ENCODE results near the gene TCF12. TPM values are rescaled to one million over a fixed set of nuclear protein-coding genes. Genes with fewer than 3 reads are reported as not detected.
A peak's percentile ranks its signal among the peaks of the same experiment; 100 is the strongest.

TCF12 gene
- polyA plus RNA-seq, 3 donors from 2014 or later: 34.7 to 79.4 (median 57.6) TPM

DNA sequence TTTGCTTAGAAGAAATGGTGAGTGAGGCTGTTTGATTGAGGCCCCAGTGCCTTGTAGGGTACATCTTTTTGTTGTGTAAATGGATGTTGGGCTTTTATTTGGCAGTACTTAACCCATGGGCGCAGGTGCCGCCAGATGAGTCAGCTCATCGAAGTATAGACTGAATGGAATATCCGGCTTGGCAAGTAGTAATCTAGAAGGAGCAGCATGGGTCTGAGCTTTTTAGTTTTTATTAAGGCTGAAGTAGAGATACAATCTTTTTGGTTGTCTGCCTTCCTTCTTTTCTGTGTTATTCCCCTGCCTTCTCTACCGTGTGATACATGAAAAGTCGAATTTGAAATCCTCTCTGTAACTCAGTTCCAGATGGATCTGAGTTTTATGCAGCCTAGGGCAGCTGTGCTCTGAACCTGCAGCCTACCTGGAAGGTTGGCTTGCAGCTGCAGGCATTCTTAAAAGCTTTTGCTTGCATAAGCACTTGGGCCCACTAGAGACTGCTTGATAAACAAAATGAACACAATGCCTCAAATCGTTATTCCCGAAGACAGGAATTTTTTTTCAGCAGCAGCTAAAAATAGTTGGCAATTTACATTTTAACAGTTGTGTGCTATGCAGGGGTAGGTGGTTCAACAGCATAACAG, 280.3 kb downstream of the TCF12 start:
- no peak for DNase-seq
- Mint-ChIP-seq H3K9me3 (no peaks in the 10 kb centered on the region), H3K4me3 (no peak overlapping the region), H3K27ac (no peak overlapping the region), H3K27me3 (ENCODE audit: low read depth in 3 of 3) (peaks cover 0 to 3% (median 0%) of the 10 kb centered on the region in 3 donors), H3K4me1 (no peaks in the 10 kb centered on the region), H3K36me3 (peaks cover 2 to 12% (median 3%) of the 10 kb centered on the region in 3 donors)

- Mint-ChIP-seq H3K4me3 (no peak overlapping the region), H3K4me1 (peaks cover 0 to under 1% of the 10 kb centered on the region in 2 donors), H3K9me3 (no peaks in the 10 kb centered on the region), H3K36me3 (peaks cover 0 to 5% (median 3%) of the 10 kb centered on the region in 3 donors), H3K27ac (no peak overlapping the region), H3K27me3 (ENCODE audit: low read depth in 3 of 3) (peaks cover 0 to 3% (median 0%) of the 10 kb centered on the region in 3 donors)
- no peak for DNase-seq
Measured at GRCh38 chr15:57201578-57201977, 283.1 kb downstream of the TCF12 start.

GRCh38 chr15:57203906-57204305, 285.5 kb downstream of the TCF12 start:
- Mint-ChIP-seq H3K27ac (no peak overlapping the region), H3K27me3 (ENCODE audit: low read depth in 3 of 3) (peaks cover 0 to 4% (median 0%) of the 10 kb centered on the region in 3 donors), H3K36me3 (peaks cover 0 to under 1% (median 0%) of the 10 kb centered on the region in 3 donors), H3K4me1 (peaks cover 0 to 2% of the 10 kb centered on the region in 2 donors), H3K9me3 (no peaks in the 10 kb centered on the region), H3K4me3 (no peak overlapping the region)
- DNase-seq: no peak

- Mint-ChIP-seq H3K27ac (no peak overlapping the region), H3K4me1 (peaks cover 2 to 7% of the 10 kb centered on the region in 2 donors), H3K36me3 (no peaks in the 10 kb centered on the region), H3K27me3 (ENCODE audit: low read depth in 3 of 3) (peaks cover 0 to 4% (median 0%) of the 10 kb centered on the region in 3 donors), H3K4me3 (no peak overlapping the region), H3K9me3 (no peaks in the 10 kb centered on the region)
- DNase-seq: no peak
Measured at GRCh38 chr15:57205027-57205855, 286.8 kb downstream of the TCF12 start.

- no peaks in the 10 kb centered on the region for H3K9me3 Mint-ChIP-seq
- peaks cover 2 to 7% of the 10 kb centered on the region in 2 donors for H3K4me1 Mint-ChIP-seq
- DNase-seq: no peak
- no peaks in the 10 kb centered on the region for H3K36me3 Mint-ChIP-seq
- no peak overlapping the region for H3K27ac Mint-ChIP-seq
- H3K27me3 Mint-ChIP-seq (ENCODE audit: low read depth in 3 of 3): peaks cover 0 to 4% (median 0%) of the 10 kb centered on the region in 3 donors
- H3K4me3 Mint-ChIP-seq: no peak overlapping the region
Measured at GRCh38 chr15:57205996-57206395, 287.6 kb downstream of the TCF12 start.

- no peaks in the 10 kb centered on the region for H3K36me3 Mint-ChIP-seq
- no peaks in the 10 kb centered on the region for H3K27me3 Mint-ChIP-seq (ENCODE audit: low read depth in 3 of 3)
- peak in 2 of 3 donors; percentile 11 to 20 for DNase-seq
- no peak overlapping the region for H3K27ac Mint-ChIP-seq
- no peaks in the 10 kb centered on the region for H3K9me3 Mint-ChIP-seq
- H3K4me3 Mint-ChIP-seq: no peak overlapping the region
- H3K4me1 Mint-ChIP-seq: peaks cover 9 to 36% of the 10 kb centered on the region in 2 donors
Measured at GRCh38 chr15:57213862-57214261, 295.4 kb downstream of the TCF12 start.

DNA sequence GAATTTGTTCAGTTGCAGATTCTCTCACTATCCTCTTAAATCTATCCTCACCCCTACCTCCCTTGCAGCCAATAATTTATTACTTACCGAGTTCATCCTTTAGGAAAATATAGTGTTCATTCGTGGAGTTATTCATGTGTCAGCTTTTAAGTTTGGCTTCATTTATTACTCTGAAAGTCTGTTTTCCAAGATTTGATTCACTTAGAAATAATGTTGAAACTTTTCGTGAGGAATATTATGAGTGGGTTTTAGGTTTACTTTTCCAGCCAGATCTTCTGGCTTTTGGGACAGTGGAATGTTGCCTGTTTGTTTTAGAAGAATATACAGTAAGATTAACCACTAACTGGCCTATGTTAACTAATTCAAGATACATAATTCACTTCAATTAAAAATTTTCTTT, 296.9 kb downstream of the TCF12 start:
- Mint-ChIP-seq H3K27ac (no peak overlapping the region), H3K4me1 (peaks cover 14 to 35% of the 10 kb centered on the region in 2 donors), H3K27me3 (ENCODE audit: low read depth in 3 of 3) (no peaks in the 10 kb centered on the region), H3K4me3 (no peak overlapping the region), H3K36me3 (no peaks in the 10 kb centered on the region), H3K9me3 (no peaks in the 10 kb centered on the region)
- DNase-seq: no peak

- no peak for DNase-seq
- no peaks in the 10 kb centered on the region for H3K36me3 Mint-ChIP-seq
- peaks cover 14 to 35% of the 10 kb centered on the region in 2 donors for H3K4me1 Mint-ChIP-seq
- H3K4me3 Mint-ChIP-seq: no peak overlapping the region
- no peaks in the 10 kb centered on the region for H3K9me3 Mint-ChIP-seq
- H3K27ac Mint-ChIP-seq: peak overlapping the region in 1 of 6 donors; percentile 28
- no peaks in the 10 kb centered on the region for H3K27me3 Mint-ChIP-seq (ENCODE audit: low read depth in 3 of 3)
Measured at GRCh38 chr15:57215881-57216280, 297.4 kb downstream of the TCF12 start.

- Mint-ChIP-seq H3K27me3 (ENCODE audit: low read depth in 3 of 3) (no peaks in the 10 kb centered on the region), H3K4me1 (peaks cover 13 to 35% of the 10 kb centered on the region in 2 donors), H3K4me3 (no peak overlapping the region), H3K27ac (peak overlapping the region in 1 of 6 donors; percentile 28), H3K36me3 (no peaks in the 10 kb centered on the region), H3K9me3 (no peaks in the 10 kb centered on the region)
- DNase-seq: no peak
Measured at GRCh38 chr15:57216288-57216687, 297.8 kb downstream of the TCF12 start.

GRCh38 chr15:57217778-57218598, 299.5 kb downstream of the TCF12 start:
- peak overlapping the region in 1 of 6 donors; percentile 37 for H3K27ac Mint-ChIP-seq
- no peaks in the 10 kb centered on the region for H3K36me3 Mint-ChIP-seq
- H3K4me3 Mint-ChIP-seq: no peak overlapping the region
- no peak for DNase-seq
- H3K27me3 Mint-ChIP-seq (ENCODE audit: low read depth in 3 of 3): no peaks in the 10 kb centered on the region
- no peaks in the 10 kb centered on the region for H3K9me3 Mint-ChIP-seq
- peaks cover 13 to 35% of the 10 kb centered on the region in 2 donors for H3K4me1 Mint-ChIP-seq

DNA sequence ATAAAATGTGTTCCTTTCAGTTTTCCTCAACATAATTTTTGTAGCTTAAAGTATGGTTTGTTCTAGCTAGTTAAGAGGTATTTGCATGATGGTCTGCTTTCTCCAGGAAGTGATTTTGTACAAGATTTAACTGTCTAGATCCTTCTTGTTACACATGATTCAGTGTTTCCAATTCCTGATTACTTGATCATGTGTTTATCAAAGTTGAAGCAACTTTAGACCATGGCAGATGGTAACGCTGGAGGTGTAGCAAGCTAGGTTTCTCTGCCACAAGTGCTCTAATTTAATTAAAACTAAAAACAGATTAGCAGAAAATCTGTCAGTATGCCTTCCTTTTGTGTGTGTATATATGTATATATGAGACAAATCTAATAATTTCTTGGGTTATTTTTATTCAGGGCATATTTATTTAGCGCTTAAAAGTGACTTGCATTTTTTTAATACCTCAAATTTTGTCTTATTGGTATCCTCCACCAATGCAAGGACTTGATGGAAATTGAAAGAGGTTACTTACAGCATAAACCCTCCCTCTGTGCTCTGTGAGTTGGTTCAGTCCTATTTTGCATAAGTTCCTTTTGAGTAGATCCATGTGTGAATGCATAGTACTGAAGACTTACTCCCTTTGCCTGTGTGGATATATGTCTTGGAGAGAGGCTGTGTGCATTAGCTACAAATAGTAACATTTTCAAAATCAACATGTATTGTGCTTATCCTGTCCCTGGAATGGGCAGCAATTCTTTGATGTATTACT, 300.6 kb downstream of the TCF12 start:
- Mint-ChIP-seq H3K27me3 (ENCODE audit: low read depth in 3 of 3) (no peaks in the 10 kb centered on the region), H3K9me3 (no peaks in the 10 kb centered on the region), H3K36me3 (no peaks in the 10 kb centered on the region), H3K27ac (no peak overlapping the region), H3K4me1 (peaks cover 13 to 31% of the 10 kb centered on the region in 2 donors), H3K4me3 (no peak overlapping the region)
- no peak for DNase-seq

DNA sequence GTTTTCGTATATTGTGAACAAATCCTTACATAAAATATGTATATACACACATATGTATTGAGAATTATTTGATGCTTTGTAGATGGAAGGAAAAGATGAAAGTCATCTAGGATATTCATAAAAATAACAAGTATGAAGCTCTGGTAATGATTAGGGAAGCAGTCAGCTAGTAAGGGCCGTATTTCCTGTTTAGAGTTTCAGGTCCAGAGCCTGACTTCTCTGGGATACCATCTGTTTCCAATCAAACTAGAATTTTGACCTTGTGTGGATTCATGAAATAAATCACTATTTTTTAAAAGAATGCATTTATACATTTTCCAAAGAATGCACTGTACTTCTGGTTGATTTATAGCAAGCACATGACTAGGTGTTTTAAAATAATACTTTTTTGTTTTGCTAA, 301.8 kb downstream of the TCF12 start:
- DNase-seq: no peak
- Mint-ChIP-seq H3K27ac (no peak overlapping the region), H3K4me1 (peaks cover 13 to 35% of the 10 kb centered on the region in 2 donors), H3K36me3 (no peaks in the 10 kb centered on the region), H3K4me3 (no peak overlapping the region), H3K9me3 (no peaks in the 10 kb centered on the region), H3K27me3 (ENCODE audit: low read depth in 3 of 3) (no peaks in the 10 kb centered on the region)

GRCh38 chr15:57221134-57221533, 302.7 kb downstream of the TCF12 start:
- Mint-ChIP-seq H3K4me3 (no peak overlapping the region), H3K27ac (no peak overlapping the region), H3K9me3 (no peaks in the 10 kb centered on the region), H3K27me3 (ENCODE audit: low read depth in 3 of 3) (no peaks in the 10 kb centered on the region), H3K36me3 (no peaks in the 10 kb centered on the region), H3K4me1 (peaks cover 13 to 32% of the 10 kb centered on the region in 2 donors)
- no peak for DNase-seq
